ENCODE data around the gene DEPDC1B. TPM values are rescaled to one million over a fixed set of nuclear protein-coding genes. Genes with fewer than 3 reads are reported as not detected.
"Not testable (repeated sequence)": the region's sequence is repeated elsewhere in the genome, so short reads cannot be mapped to it uniquely, and the experiment has no call there.

DEPDC1B gene
- total and polyA plus RNA-seq, 2 experiments from 2014 or later = 1.8 to 15.7 TPM

DNA sequence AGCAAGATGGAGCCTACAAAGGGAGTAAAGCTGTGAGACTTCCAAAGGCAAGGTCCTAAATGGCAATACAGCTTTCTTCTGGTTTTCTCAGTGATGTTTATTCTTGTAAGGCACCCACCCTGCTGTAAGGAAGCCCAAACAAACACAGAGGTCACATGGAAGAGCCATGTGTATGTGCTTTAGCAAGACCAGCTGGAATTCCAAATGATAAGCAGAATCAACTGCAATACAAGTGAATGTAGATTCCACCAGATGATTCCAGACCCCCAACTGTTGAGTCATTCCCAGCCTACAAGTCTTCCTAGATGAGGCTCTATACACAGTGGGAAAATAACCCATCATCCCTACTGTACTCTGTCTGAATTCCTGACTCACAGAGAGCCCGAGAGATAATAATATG lies 122.8 kb downstream of the DEPDC1B start:
- TF ChIP-seq, protein P1, sequence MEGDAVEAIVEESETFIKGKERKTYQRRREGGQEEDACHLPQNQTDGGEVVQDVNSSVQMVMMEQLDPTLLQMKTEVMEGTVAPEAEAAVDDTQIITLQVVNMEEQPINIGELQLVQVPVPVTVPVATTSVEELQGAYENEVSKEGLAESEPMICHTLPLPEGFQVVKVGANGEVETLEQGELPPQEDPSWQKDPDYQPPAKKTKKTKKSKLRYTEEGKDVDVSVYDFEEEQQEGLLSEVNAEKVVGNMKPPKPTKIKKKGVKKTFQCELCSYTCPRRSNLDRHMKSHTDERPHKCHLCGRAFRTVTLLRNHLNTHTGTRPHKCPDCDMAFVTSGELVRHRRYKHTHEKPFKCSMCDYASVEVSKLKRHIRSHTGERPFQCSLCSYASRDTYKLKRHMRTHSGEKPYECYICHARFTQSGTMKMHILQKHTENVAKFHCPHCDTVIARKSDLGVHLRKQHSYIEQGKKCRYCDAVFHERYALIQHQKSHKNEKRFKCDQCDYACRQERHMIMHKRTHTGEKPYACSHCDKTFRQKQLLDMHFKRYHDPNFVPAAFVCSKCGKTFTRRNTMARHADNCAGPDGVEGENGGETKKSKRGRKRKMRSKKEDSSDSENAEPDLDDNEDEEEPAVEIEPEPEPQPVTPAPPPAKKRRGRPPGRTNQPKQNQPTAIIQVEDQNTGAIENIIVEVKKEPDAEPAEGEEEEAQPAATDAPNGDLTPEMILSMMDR (IDR thresholded peaks at IDR 0.05; ENCODE audit: low read depth, low read length) = no peak
- peak in 1 of 2 donors; percentile 39 for DNase-seq (ENCODE audit: low read depth in 1 of 2, low spot score in 1 of 2)
- H3K4me1 ChIP-seq (ENCODE audit: low read depth) = no peaks in the 10 kb centered on the region
- H3K4me3 ChIP-seq = no peak overlapping the region
- H3K36me3 ChIP-seq = no peaks in the 10 kb centered on the region
- no peak overlapping the region for H3K27ac ChIP-seq
- H3K27me3 ChIP-seq = no peaks in the 10 kb centered on the region
- no peaks in the 10 kb centered on the region for H3K9me3 ChIP-seq (ENCODE audit: low read depth)

DNA sequence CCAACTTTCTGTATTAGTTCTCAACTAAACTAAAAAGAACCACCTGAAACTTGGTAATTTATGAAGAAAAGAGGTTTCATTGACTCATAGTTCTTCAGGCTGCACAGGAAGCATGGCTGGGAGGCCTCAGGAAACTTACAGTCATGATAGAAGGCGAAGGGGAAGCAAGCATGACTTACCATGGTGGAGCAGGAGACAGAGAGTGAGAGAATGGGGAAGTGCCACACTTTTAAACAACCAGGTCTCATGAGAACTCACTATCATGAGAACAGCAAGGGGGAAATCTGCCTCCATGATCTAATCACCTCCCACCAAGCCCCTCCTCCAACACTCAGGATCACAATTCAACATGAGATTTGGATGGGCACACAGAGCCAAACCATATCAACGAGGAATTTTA lies 123.5 kb downstream of the DEPDC1B start:
- Histone ChIP-seq H3K36me3 (no peaks in the 10 kb centered on the region), H3K27ac (no peak overlapping the region), H3K4me3 (no peak overlapping the region), H3K9me3 (ENCODE audit: low read depth) (no peaks in the 10 kb centered on the region), H3K4me1 (ENCODE audit: low read depth) (no peaks in the 10 kb centered on the region), H3K27me3 (no peaks in the 10 kb centered on the region)
- DNase-seq (ENCODE audit: low read depth in 1 of 2, low spot score in 1 of 2) = no peak
- TF ChIP-seq, protein P1 (IDR thresholded peaks at IDR 0.05; ENCODE audit: low read depth, low read length) = no peak

DNA sequence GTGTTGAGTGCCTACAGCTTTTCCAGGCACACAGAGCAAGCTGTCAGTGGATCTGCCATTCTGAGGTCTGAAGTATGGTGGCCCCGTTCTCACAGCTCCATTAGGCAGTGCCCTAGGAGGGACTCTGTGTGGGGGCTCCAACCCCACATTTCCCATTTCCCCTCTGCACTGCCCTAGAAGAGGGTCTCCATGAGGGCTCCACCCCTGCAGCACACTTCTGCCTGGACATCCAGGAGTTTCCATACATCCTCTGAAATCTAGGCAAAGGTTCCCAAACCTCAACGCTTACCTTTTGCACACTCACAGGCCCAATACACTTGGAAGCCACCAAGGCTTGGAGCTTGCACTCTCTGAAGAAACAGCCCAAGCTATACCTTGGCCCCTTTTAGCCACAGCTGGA lies 131.3 kb downstream of the DEPDC1B start:
- Histone ChIP-seq H3K9me3 (ENCODE audit: low read depth) (no peaks in the 10 kb centered on the region), H3K27ac (no peak overlapping the region), H3K4me1 (ENCODE audit: low read depth) (no peaks in the 10 kb centered on the region), H3K4me3 (no peak overlapping the region), H3K36me3 (no peaks in the 10 kb centered on the region), H3K27me3 (no peaks in the 10 kb centered on the region)
- DNase-seq (ENCODE audit: low read depth in 1 of 2, low spot score in 1 of 2) = no peak
- TF ChIP-seq, protein P1 (IDR thresholded peaks at IDR 0.05; ENCODE audit: low read depth, low read length) = no peak

DNA sequence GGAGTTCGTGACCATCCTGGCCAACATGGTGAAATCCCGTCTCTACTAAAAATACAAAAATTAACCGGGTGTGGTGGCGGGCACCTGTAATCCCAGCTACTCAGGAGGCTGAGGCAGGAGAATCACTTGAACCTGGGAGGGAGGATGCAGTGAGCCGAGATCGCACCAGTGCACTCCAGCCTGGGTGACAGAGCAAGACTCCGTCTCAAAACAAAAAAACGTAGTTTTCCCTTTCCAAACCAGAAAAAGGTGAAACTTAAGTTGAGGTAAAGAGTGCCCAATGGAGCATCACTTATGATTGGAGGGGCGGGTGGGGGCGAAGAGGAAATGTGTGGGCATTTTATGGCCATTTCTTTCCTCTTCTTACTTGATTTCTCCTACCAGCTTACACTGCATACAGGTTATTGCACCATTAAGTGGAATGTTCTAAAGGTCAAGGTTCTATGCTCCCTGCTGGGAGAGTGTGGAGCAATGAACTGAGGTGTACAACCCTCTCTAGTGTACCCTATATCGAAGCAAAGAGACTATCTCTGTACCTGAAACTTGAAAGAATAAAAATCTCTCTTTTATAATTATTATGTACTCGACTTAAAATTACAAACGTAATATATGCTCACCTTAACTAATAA lies 136.2 kb downstream of the DEPDC1B start:
- TF ChIP-seq, protein P1 (IDR thresholded peaks at IDR 0.05; ENCODE audit: low read depth, low read length) = no peak
- no peaks in the 10 kb centered on the region for H3K27me3 ChIP-seq
- H3K9me3 ChIP-seq (ENCODE audit: low read depth) = no peaks in the 10 kb centered on the region
- no peaks in the 10 kb centered on the region for H3K4me1 ChIP-seq (ENCODE audit: low read depth)
- no peak for DNase-seq (ENCODE audit: low read depth in 1 of 2, low spot score in 1 of 2)
- no peak overlapping the region for H3K27ac ChIP-seq
- H3K4me3 ChIP-seq = no peak overlapping the region
- H3K36me3 ChIP-seq = no peaks in the 10 kb centered on the region

DNA sequence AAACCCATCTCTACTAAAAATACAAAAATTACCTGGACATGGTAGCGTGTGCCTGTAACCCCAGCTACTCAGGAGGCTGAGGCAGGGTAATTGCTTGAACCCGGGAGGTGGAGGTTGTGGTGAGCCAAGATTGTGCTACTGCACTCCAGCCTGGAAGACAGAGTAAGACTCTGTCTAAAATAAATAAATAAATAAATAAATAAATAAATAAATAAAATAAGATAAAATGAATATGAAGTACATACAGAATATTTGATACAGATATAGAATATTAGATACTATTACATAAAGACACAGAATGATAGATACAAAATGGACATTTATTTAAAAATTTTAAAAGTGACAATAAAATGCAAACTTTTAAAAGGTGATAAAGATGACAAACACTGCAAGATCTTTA lies 146.7 kb downstream of the DEPDC1B start:
- H3K36me3 ChIP-seq; H3K4me3 ChIP-seq; H3K27me3 ChIP-seq; H3K9me3 ChIP-seq (ENCODE audit: low read depth); DNase-seq (ENCODE audit: low read depth in 1 of 2, low spot score in 1 of 2); H3K27ac ChIP-seq; H3K4me1 ChIP-seq (ENCODE audit: low read depth): not testable (repeated sequence)

DNA sequence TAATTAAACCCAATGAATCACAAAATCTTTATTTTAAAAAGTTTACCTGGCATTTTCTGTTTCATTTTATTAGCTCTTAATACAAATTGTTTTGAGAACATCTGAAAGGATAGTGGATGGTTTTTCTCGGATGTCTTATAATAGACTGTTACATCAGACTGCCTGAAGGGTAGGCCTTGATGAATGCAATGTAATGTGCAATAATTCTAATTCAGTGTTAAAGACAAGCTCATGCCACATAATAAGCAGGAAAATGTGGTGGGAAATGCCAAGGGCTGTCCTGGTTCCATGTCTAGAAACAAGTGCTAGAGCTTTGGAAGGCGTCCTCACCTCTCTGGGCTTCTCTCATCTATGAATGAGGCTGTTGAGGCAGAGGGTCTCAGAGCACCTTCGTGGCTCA lies 148.1 kb downstream of the DEPDC1B start:
- H3K36me3 ChIP-seq = no peaks in the 10 kb centered on the region
- H3K27ac ChIP-seq = no peak overlapping the region
- H3K4me1 ChIP-seq (ENCODE audit: low read depth) = no peaks in the 10 kb centered on the region
- H3K4me3 ChIP-seq = no peak overlapping the region
- H3K27me3 ChIP-seq = no peaks in the 10 kb centered on the region
- no peaks in the 10 kb centered on the region for H3K9me3 ChIP-seq (ENCODE audit: low read depth)
- DNase-seq (ENCODE audit: low read depth in 1 of 2, low spot score in 1 of 2) = no peak
- TF ChIP-seq, protein P1 (IDR thresholded peaks at IDR 0.05; ENCODE audit: low read depth, low read length) = no peak

Data from cardiac muscle cell (in vitro differentiated cells and primary cell).